Endothelial cell of umbilical vein (primary cell): ENCODE data around the gene SMPDL3B. TPM values are rescaled to one million over a fixed set of nuclear protein-coding genes. Genes with fewer than 3 reads are reported as not detected.

Source experiments
- BruUV-seq: library from RNA; stranded (reverse); fragments of 400-500 nt; replicated peaks from 2 replicates; lab custom pipeline; 2021; lab: Mats Ljungman, UMichigan
- CTCF ChIA-PET: fragments of 300-600, 350-600 bp; sonication (Branson Sonifier 250); formaldehyde crosslinking; loops from one replicate; lab custom pipeline; 2021; ENCODE audit warnings: antibody characterized with exemption, inconsistent platforms; lab: Charles Lee
- POLR2A ChIA-PET: fragments of 300-600, 350-600 bp; sonication (Branson Sonifier 250); formaldehyde crosslinking; loops from one replicate; lab custom pipeline; 2021; ENCODE audit warnings: antibody characterized with exemption, inconsistent platforms; lab: Charles Lee
- DNase-seq: peaks from one replicate; pipeline ENCODE4 v3.0.0-alpha.2; 2011; ENCODE audit warnings: low read depth, low spot score
- FAIRE-seq: peaks from 2 replicates; lab custom pipeline; 2011; peaks lifted over from hg19 to GRCh38; lab: Jason Lieb, UNC
- H2AFZ ChIP-seq: 2 replicates; pipeline ENCODE4 v1.6.0; 2012; ENCODE audit warnings: low read depth, low read length, control low read depth, inconsistent platforms
- H3K27ac ChIP-seq: 2 replicates; pipeline ENCODE4 v1.5.1; 2011; ENCODE audit warnings: low read depth, mild to moderate bottlenecking, control low read depth, low read length, moderate library complexity; ENCODE audit not compliant: insufficient read depth
- H3K27me3 ChIP-seq, 2 experiments: 2 replicates each; pipeline versions ENCODE4 v1.6.0 to v1.6.1; 2011; ENCODE audit warnings: low read length in 2 of 2, mixed read lengths in 1 of 2; ENCODE audit not compliant: control insufficient read depth in 2 of 2, insufficient read depth in 2 of 2
- H3K36me3 ChIP-seq, 2 experiments: 2 replicates in 1 of 2; 3 replicates in 1 of 2; pipeline ENCODE4 v1.5.1; 2011; ENCODE audit warnings: low read length in 2 of 2, mild to moderate bottlenecking in 1 of 2, moderate library complexity in 1 of 2; ENCODE audit not compliant: control insufficient read depth in 2 of 2, insufficient read depth in 2 of 2; ENCODE audit errors: extremely low read depth in 1 of 2
- H3K4me1 ChIP-seq: 3 replicates; pipeline ENCODE4 v1.5.1; 2011; ENCODE audit warnings: mild to moderate bottlenecking, low read length; ENCODE audit not compliant: control insufficient read depth, insufficient read depth; ENCODE audit errors: extremely low read depth
- H3K4me2 ChIP-seq: 2 replicates; pipeline ENCODE4 v1.6.1; 2011; ENCODE audit warnings: low read length, control low read depth, mixed read lengths; ENCODE audit not compliant: insufficient read depth
- H3K4me3 ChIP-seq, 3 experiments: fragments of 200-600 bp in 1 of 3; sonication (generic), shearing (Covaris generic) in 1 of 3; replicated peaks in 1 of 3; 2 replicates each; pipeline ENCODE4 v1.5.1; 2011 to 2016; ENCODE audit warnings: control low read depth in 3 of 3, low read length in 3 of 3, mild to moderate bottlenecking in 2 of 3, inconsistent platforms in 1 of 3, low read depth in 1 of 3, moderate library complexity in 1 of 3; ENCODE audit not compliant: insufficient read depth in 1 of 3
- H3K79me2 ChIP-seq: 2 replicates; pipeline ENCODE4 v1.6.0; 2012; ENCODE audit warnings: low read length, inconsistent platforms; ENCODE audit not compliant: control insufficient read depth, insufficient read depth
- H3K9ac ChIP-seq: replicated peaks from 2 replicates; pipeline ENCODE3; 2011; ENCODE audit warnings: low read length, control low read depth; ENCODE audit not compliant: insufficient read depth; ENCODE audit errors: extremely low read depth
- H3K9me1 ChIP-seq: replicated peaks from 3 replicates; pipeline ENCODE4 v1.6.0; 2011; ENCODE audit warnings: mild to moderate bottlenecking, low read length; ENCODE audit not compliant: control insufficient read depth, insufficient read depth; ENCODE audit errors: extremely low read depth
- H3K9me3 ChIP-seq: replicated peaks from 2 replicates; pipeline ENCODE4 v1.5.1; 2012; ENCODE audit warnings: low read length, inconsistent platforms; ENCODE audit not compliant: control insufficient read depth, insufficient read depth
- H4K20me1 ChIP-seq: replicated peaks from 2 replicates; pipeline ENCODE3; 2011; ENCODE audit warnings: mild to moderate bottlenecking, low read length; ENCODE audit not compliant: control insufficient read depth, insufficient read depth; ENCODE audit errors: extremely low read depth
- EZH2 ChIP-seq: IDR thresholded peaks from 2 replicates; pipeline ENCODE4 v1.6.1; 2012; ENCODE audit warnings: borderline replicate concordance, low read depth, mild to moderate bottlenecking, moderate library complexity, low read length, inconsistent platforms; ENCODE audit not compliant: severe bottlenecking
- FOS ChIP-seq: IDR thresholded peaks from 2 replicates; pipeline ENCODE4 v1.6.1; 2011; ENCODE audit warnings: mild to moderate bottlenecking, low read length, moderate library complexity, borderline replicate concordance; ENCODE audit not compliant: insufficient read depth
- GATA2 ChIP-seq: IDR thresholded peaks from 2 replicates; pipeline ENCODE4 v1.7.0; 2011; ENCODE audit warnings: low read depth, mild to moderate bottlenecking, moderate library complexity, mixed read lengths, low read length; ENCODE audit not compliant: insufficient read length, insufficient read depth
- JUN ChIP-seq: IDR thresholded peaks from 2 replicates; pipeline ENCODE4 v1.6.1; 2011; ENCODE audit warnings: borderline replicate concordance, low read depth; ENCODE audit not compliant: insufficient read length, insufficient read depth
- MYC ChIP-seq: IDR thresholded peaks from one replicate; pipeline ENCODE4 v1.6.1; 2011; ENCODE audit warnings: mild to moderate bottlenecking, low read depth, low read length
- POLR2A ChIP-seq: IDR thresholded peaks from 2 replicates; pipeline ENCODE4 v1.6.1; 2012; ENCODE audit warnings: low read depth, mild to moderate bottlenecking, control low read depth, low read length
- POLR2AphosphoS5 ChIP-seq: IDR thresholded peaks from 2 replicates; pipeline ENCODE4 v1.6.1; 2012; ENCODE audit warnings: low read depth, mild to moderate bottlenecking, control low read depth, low read length, moderate library complexity; ENCODE audit not compliant: insufficient read depth
- dilution Hi-C: fragments of 300-500 bp; cut with MboI; formaldehyde crosslinking; loops from one replicate; pipeline ENCODE4 v1.15.0; 2019; ENCODE audit warnings: low sequenced_read_pairs; ENCODE audit not compliant: extremely low pct_ligation_motif_present
- intact Hi-C: fragments of 100-400 bp; cut with micrococcal nuclease; formaldehyde crosslinking; loops from one replicate; pipeline ENCODE4 v1.10.0; 2022
- polyA plus RNA-seq, 4 experiments: library from polyadenylated mRNA; depleted of rRNA in 3 of 4; stranded (reverse) in 3 of 4; unstranded in 1 of 4; fragments of >200 nt; gene quantifications; 2 replicates each; pipeline versions ENCODE4 v1.2.1 to v1.2.3, GENCODE V29; 2011 to 2012; ENCODE audit warnings: missing spikeins in 1 of 4
- total RNA-seq: library from RNA; stranded (reverse); gene quantifications from 2 replicates; pipeline ENCODE4 v1.2.3, GENCODE V29; 2021
- TF ChIP-seq, protein P1 (sequence below): IDR thresholded peaks from 2 replicates; pipeline ENCODE4 v1.6.1; 2011; ENCODE audit not compliant: insufficient read depth, insufficient read length
- TF ChIP-seq, protein P2 (sequence below), 2 donors: IDR thresholded peaks; 1 replicate in 1 of 2; 2 replicates in 1 of 2; pipeline ENCODE4 v1.5.1; 2011; ENCODE audit warnings: low read length in 2 of 2, mild to moderate bottlenecking in 2 of 2, moderate library complexity in 2 of 2, control low read depth in 1 of 2, inconsistent platforms in 1 of 2, low read depth in 1 of 2; ENCODE audit not compliant: insufficient read depth in 1 of 2; ENCODE audit errors: extremely low read depth in 1 of 2

Gene SMPDL3B
- total and polyA plus RNA-seq, 2 donors (not counting 3 experiments of a cell fraction or from before 2014, with no cell fraction given), result 1.3 TPM; not detected in 1

DNA sequence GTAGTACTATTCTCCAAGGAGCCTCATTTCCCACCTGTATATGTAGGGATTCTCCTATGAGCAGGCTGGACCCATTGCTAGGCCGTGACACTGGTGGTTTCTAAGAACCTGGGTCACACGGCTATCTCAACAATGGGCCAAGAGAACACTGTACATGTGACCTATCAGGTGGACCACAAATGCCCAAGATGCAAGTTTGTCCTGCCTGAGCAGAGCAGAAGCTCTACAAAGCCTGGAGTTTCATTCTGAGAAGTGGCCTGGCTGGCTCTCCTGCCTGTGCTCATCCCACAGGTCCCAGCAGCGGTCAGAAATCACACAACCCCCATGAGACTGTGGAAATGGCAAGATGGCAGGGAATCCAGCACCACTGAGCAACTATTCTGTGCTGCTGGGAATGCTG lies 45.3 kb upstream of the SMPDL3B start:
- H4K20me1 ChIP-seq, result no peaks in the 10 kb centered on the region
- CTCF ChIA-PET, result no interaction called here
- H3K4me3 ChIP-seq, result no peak overlapping the region
- FAIRE-seq (no peak), DNase-seq (no peak)
- H3K27me3 ChIP-seq, result no peaks in the 10 kb centered on the region
- no TSS peak for BruUV-seq
- H3K79me2 ChIP-seq, result no peaks in the 10 kb centered on the region
- H3K27ac ChIP-seq, result no peak overlapping the region
- TF ChIP-seq EZH2 (no peak), FOS (no peak), MYC (no peak), GATA2 (no peak), JUN (no peak), POLR2AphosphoS5 (no peak), POLR2A (no peak)
- TF ChIP-seq, protein P1, sequence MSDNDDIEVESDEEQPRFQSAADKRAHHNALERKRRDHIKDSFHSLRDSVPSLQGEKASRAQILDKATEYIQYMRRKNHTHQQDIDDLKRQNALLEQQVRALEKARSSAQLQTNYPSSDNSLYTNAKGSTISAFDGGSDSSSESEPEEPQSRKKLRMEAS, result no peak
- TF ChIP-seq, protein P2, sequence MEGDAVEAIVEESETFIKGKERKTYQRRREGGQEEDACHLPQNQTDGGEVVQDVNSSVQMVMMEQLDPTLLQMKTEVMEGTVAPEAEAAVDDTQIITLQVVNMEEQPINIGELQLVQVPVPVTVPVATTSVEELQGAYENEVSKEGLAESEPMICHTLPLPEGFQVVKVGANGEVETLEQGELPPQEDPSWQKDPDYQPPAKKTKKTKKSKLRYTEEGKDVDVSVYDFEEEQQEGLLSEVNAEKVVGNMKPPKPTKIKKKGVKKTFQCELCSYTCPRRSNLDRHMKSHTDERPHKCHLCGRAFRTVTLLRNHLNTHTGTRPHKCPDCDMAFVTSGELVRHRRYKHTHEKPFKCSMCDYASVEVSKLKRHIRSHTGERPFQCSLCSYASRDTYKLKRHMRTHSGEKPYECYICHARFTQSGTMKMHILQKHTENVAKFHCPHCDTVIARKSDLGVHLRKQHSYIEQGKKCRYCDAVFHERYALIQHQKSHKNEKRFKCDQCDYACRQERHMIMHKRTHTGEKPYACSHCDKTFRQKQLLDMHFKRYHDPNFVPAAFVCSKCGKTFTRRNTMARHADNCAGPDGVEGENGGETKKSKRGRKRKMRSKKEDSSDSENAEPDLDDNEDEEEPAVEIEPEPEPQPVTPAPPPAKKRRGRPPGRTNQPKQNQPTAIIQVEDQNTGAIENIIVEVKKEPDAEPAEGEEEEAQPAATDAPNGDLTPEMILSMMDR (IDR thresholded peaks at IDR 0.05; ENCODE audit: extremely low read depth in 1 of 2, insufficient read depth in 1 of 2, low read depth in 1 of 2, low read length in 2 of 2), result no peak
- dilution Hi-C loops, result no loop called here
- H3K9ac ChIP-seq, result no peak overlapping the region
- no peaks in the 10 kb centered on the region for H3K9me3 ChIP-seq
- peaks cover 12 to 20% of the 10 kb centered on the region in 2 experiments for H3K36me3 ChIP-seq
- intact Hi-C loops, result no loop called here
- H3K9me1 ChIP-seq, result no peaks in the 10 kb centered on the region
- no peak overlapping the region for H2AFZ ChIP-seq
- no peak overlapping the region for H3K4me2 ChIP-seq
- no peaks in the 10 kb centered on the region for H3K4me1 ChIP-seq
- POLR2A ChIA-PET, result no interaction called here
